K562 (cell line): ENCODE results near the gene KCP. TPM values are rescaled to one million over a fixed set of nuclear protein-coding genes. Genes with fewer than 3 reads are reported as not detected.

Experiments used
- ATAC-seq: fragments of 200-7000 bp; cut with Tn5 transposase; 3 replicates; pipeline ENCODE4 v1.9.1; 2020; ENCODE audit warnings: moderate library complexity
- BruUV-seq: library from RNA; stranded (reverse); fragments of 400-500 nt; replicated peaks from 2 replicates; lab custom pipeline; 2021; lab: Mats Ljungman, UMichigan
- CTCF ChIA-PET: fragments of 300-600 bp; formaldehyde crosslinking; extraction: SDS; loops from one replicate; lab custom pipeline; 2021; ENCODE audit warnings: low intra/inter-chr PET ratio; lab: Yijun Ruan, JAX
- POLR2A ChIA-PET: fragments of 300-600, 350-650 bp; sonication (Branson Sonifier 250); formaldehyde crosslinking; extraction: SDS; loops from one replicate; lab custom pipeline; 2021; ENCODE audit warnings: antibody characterized with exemption, inconsistent platforms; lab: Yijun Ruan, JAX
- DNase-seq, 4 experiments: peaks; one replicate each; pipeline versions ENCODE4 v3.0.0 to v3.0.0-alpha.2; 2011 to 2018; ENCODE audit warnings: low spot score in 3 of 4, mixed read lengths in 3 of 4; ENCODE audit errors: extremely low read depth in 1 of 4
- FAIRE-seq: peaks from 2 replicates; lab custom pipeline; 2011; peaks lifted over from hg19 to GRCh38; lab: Jason Lieb, UNC
- H2AFZ ChIP-seq: 2 replicates; pipeline ENCODE4 v1.6.0; 2011; ENCODE audit warnings: low read depth, low read length, control low read depth, inconsistent platforms
- H3K27ac ChIP-seq: fragments of 200-600 bp; 3 replicates; pipeline ENCODE4 v1.8.0; 2011; ENCODE audit warnings: low read depth, mild to moderate bottlenecking, control low read depth, inconsistent platforms, low read length, moderate library complexity, mixed read lengths; ENCODE audit errors: extremely low read depth
- H3K27me3 ChIP-seq, 2 experiments: fragments of 300-600 bp in 1 of 2; 2 replicates in 1 of 2; 3 replicates in 1 of 2; pipeline versions ENCODE4 v1.6.0 to v1.8.0; 2011; ENCODE audit warnings: inconsistent platforms in 2 of 2, low read length in 2 of 2, mild to moderate bottlenecking in 1 of 2, mixed read lengths in 1 of 2, moderate library complexity in 1 of 2; ENCODE audit not compliant: control insufficient read depth in 2 of 2, insufficient read depth in 2 of 2
- H3K36me3 ChIP-seq: fragments of 300-600 bp; 3 replicates; pipeline ENCODE4 v1.8.0; 2011; ENCODE audit warnings: mild to moderate bottlenecking, low read length, inconsistent platforms; ENCODE audit not compliant: control insufficient read depth, insufficient read depth
- H3K4me1 ChIP-seq, 2 experiments: fragments of 200-600 bp in 1 of 2; replicated peaks in 1 of 2; 2 replicates in 1 of 2; 3 replicates in 1 of 2; pipeline versions ENCODE4 v1.5.1 to v1.8.0; 2011; ENCODE audit warnings: inconsistent platforms in 2 of 2, low read length in 2 of 2, mild to moderate bottlenecking in 1 of 2, mixed read lengths in 1 of 2, moderate library complexity in 1 of 2; ENCODE audit not compliant: control insufficient read depth in 2 of 2, insufficient read depth in 2 of 2
- H3K4me2 ChIP-seq: 2 replicates; pipeline ENCODE4 v1.6.1; 2011; ENCODE audit warnings: low read length, control low read depth, inconsistent platforms, mixed read lengths; ENCODE audit not compliant: insufficient read depth
- H3K4me3 ChIP-seq: fragments of 200-600 bp; sonication (generic), shearing (Covaris generic); 2 replicates; pipeline ENCODE4 v1.5.1; 2016; ENCODE audit warnings: control low read depth, inconsistent platforms
- H3K79me2 ChIP-seq: fragments of 200-600 bp; 3 replicates; pipeline ENCODE4 v1.8.0; 2011; ENCODE audit warnings: low read length, inconsistent platforms; ENCODE audit not compliant: control insufficient read depth, insufficient read depth
- H3K9ac ChIP-seq, 2 experiments: 2 replicates each; pipeline versions ENCODE4 v1.6.0 to v1.6.1; 2011; ENCODE audit warnings: low read depth in 2 of 2, low read length in 2 of 2, control low read depth in 1 of 2, inconsistent platforms in 1 of 2, mild to moderate bottlenecking in 1 of 2, mixed read lengths in 1 of 2; ENCODE audit not compliant: insufficient read depth in 1 of 2
- H3K9me1 ChIP-seq: one replicate; pipeline ENCODE4 v1.6.0; 2011; ENCODE audit warnings: inconsistent platforms, mild to moderate bottlenecking, low read length, moderate library complexity; ENCODE audit not compliant: control insufficient read depth, insufficient read depth
- H3K9me3 ChIP-seq: replicated peaks from 2 replicates; pipeline ENCODE4 v1.5.1; 2011; ENCODE audit warnings: low read depth, low read length, inconsistent platforms; ENCODE audit not compliant: control insufficient read depth, insufficient read depth
- H4K20me1 ChIP-seq: replicated peaks from 2 replicates; pipeline ENCODE4 v1.6.1; 2011; ENCODE audit warnings: low read length, inconsistent platforms, mixed read lengths; ENCODE audit not compliant: control insufficient read depth, insufficient read depth
- EP300 ChIP-seq: IDR thresholded peaks from 2 replicates; pipeline ENCODE4 v1.6.1; 2012; ENCODE audit warnings: low read length, improper control_type of control experiment
- EZH2 ChIP-seq: IDR thresholded peaks from 2 replicates; pipeline ENCODE4 v1.6.1; 2012; ENCODE audit warnings: low read depth, mild to moderate bottlenecking, inconsistent platforms, low read length, borderline replicate concordance
- MAFF ChIP-seq: IDR thresholded peaks from 2 replicates; pipeline ENCODE4 v1.6.1; 2012; ENCODE audit warnings: low read length, improper control_type of control experiment
- NCOR1 ChIP-seq: fragments of 450-650 bp; IDR thresholded peaks from 2 replicates; pipeline ENCODE4 v1.6.1; 2016; ENCODE audit warnings: mild to moderate bottlenecking, moderate library complexity
- NFRKB ChIP-seq: fragments of 450-650 bp; IDR thresholded peaks from 2 replicates; pipeline ENCODE4 v1.6.1; 2016; ENCODE audit warnings: low read depth
- ZBTB8A ChIP-seq: fragments of 450-650 bp; IDR thresholded peaks from 2 replicates; pipeline ENCODE4 v1.6.1; 2018; ENCODE audit warnings: mild to moderate bottlenecking, moderate library complexity; ENCODE audit not compliant: partially characterized antibody
- WGBS: fragments of 100-300 bp; shearing (Covaris generic); methylation state at CpG from one replicate; pipeline ENCODE4 v1.1.6; 2016; ENCODE audit warnings: low coverage, mixed read lengths; ENCODE audit not compliant: insufficient coverage; ENCODE audit errors: missing lambda C conversion rate; 5-methylcytosine and 5-hydroxymethylcytosine counted together
- in situ Hi-C: fragments of 300-500 bp; cut with MboI; formaldehyde crosslinking; loops from 4 replicates; pipeline ENCODE4 v1.15.0; 2018; ENCODE audit warnings: inconsistent platforms, mixed read lengths
- intact Hi-C: fragments of 100-400 bp; cut with micrococcal nuclease; formaldehyde crosslinking; loops from 2 replicates; pipeline ENCODE4 v1.14.2; 2022
- polyA plus RNA-seq, 8 experiments: library from polyadenylated mRNA; depleted of rRNA in 4 of 8; stranded (reverse) in 5 of 8; unstranded in 3 of 8; fragments of >200 nt; fragmentation: Nextera tagmentation in 2 of 8; fragmentation: Illumina TruSeq in 1 of 8; extraction: Ambion mirVana in 2 of 8; extraction: Trizol in 1 of 8; gene quantifications; 2 replicates each; pipeline versions ENCODE4 v1.2.1 to v1.2.3, GENCODE V29; 2011 to 2014; ENCODE audit warnings: inconsistent platforms in 1 of 8, missing spikeins in 1 of 8
- total RNA-seq, 7 experiments: library from RNA; depleted of rRNA in 6 of 7; stranded (reverse); fragments of >200 nt in 6 of 7; fragmentation: Illumina TruSeq in 2 of 7; extraction: Trizol in 2 of 7; gene quantifications; 2 replicates each; pipeline versions ENCODE4 v1.2.1 to v1.2.3, GENCODE V29; 2011 to 2021; ENCODE audit warnings: low replicate concordance in 1 of 7
- TF ChIP-seq, protein P1 (sequence below): fragments of 450-650 bp; formaldehyde crosslinking; IDR thresholded peaks from 2 replicates; pipeline ENCODE4 v1.4.0; 2022; ENCODE audit warnings: mild to moderate bottlenecking, moderate library complexity
- TF ChIP-seq, protein P2 (sequence below): fragments of 250-450 bp; sonication (Bioruptor Pico); IDR thresholded peaks from 2 replicates; pipeline ENCODE4 v1.4.0; 2020

Gene KCP
- total and polyA plus RNA-seq, 9 of the 15 experiments (the other 6 are each of a cell fraction or from before 2014, with no cell fraction given): 0.06 to 0.17 (median 0.12) TPM; not detected in 3

DNA sequence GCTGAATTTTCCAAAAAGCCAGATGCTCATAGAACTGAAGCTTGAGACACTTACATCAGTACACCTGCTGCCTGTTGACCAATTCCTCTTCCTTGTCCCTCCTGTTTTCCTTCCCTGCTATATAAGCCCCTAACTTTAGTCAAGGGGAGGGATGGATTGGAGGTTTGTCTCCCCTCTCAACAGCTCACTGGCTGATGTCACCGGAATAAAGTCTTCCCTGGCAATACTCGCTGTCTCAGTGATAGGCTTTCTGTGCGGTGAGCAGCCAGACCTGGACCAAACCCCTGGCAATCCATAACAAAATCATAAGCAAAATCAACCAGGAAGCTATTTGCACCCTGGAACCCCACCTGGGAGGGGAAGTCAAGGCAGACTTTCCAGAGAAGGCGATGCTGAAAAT lies 26.3 kb upstream of the KCP start:
- Histone ChIP-seq H3K36me3 (no peaks in the 10 kb centered on the region), H3K4me2 (no peak overlapping the region), H3K4me3 (no peak overlapping the region), H3K9me3 (no peaks in the 10 kb centered on the region), H3K9ac (no peak overlapping the region), H3K79me2 (no peaks in the 10 kb centered on the region), H3K27ac (no peak overlapping the region), H3K4me1 (peaks cover 0 to 31% of the 10 kb centered on the region in 2 experiments; a peak in 2 of 5 replicates), H4K20me1 (peaks cover 10% of the 10 kb centered on the region), H2AFZ (no peak overlapping the region), H3K9me1 (no peaks in the 10 kb centered on the region), H3K27me3 (peaks cover 78 to 92% of the 10 kb centered on the region in 2 experiments)
- FAIRE-seq (peak; percentile 40), DNase-seq (no peak), ATAC-seq (no peak)
- BruUV-seq: no TSS peak
- POLR2A ChIA-PET: interaction anchor here (1.0 kb wide), 1 partner anchor 16 kb away, joined by 3 read pairs; no protein-coding TSS in a partner anchor
- intact Hi-C loops: no loop called here
- CTCF ChIA-PET: no interaction called here
- TF ChIP-seq EP300 (no peak), EZH2 (peak; percentile 70; the same call in 1 of the 2 replicates)
- WGBS: 43% methylated on average over 4 of the region's 4 CpGs
- in situ Hi-C loops: no loop called here

DNA sequence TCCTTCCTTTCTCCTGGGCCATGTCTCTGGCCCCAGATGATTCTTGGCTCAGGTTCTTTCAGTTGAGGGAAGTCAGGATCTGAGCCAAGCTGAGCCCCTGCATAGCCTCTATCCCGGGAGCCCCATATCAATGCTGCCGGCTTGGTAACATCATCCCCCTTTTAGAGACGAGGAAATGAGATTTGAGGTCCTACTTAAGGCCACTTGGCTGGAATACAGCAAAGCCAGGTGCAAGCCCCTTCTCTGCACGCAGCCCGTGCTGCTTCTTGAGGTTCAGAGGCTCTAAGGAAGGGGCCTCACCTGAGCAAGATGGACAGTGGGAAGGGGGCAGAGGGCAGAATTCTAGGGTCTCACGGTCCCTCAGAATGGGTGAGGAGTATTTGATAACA lies 24.8 kb upstream of the KCP start:
- ATAC-seq (no peak), FAIRE-seq (no peak), DNase-seq (no peak)
- no peaks in the 10 kb centered on the region for H3K79me2 ChIP-seq
- ChIA-PET CTCF (no interaction called here), POLR2A (no interaction called here)
- H3K9ac ChIP-seq: peak overlapping the region in 1 of 2 experiments; percentile 54; a peak in 1 of 4 replicates
- no peaks in the 10 kb centered on the region for H3K9me1 ChIP-seq
- in situ Hi-C loops (no loop called here), intact Hi-C loops (no loop called here)
- WGBS: 5% methylated on average over 6 of the region's 6 CpGs
- H4K20me1 ChIP-seq: peaks cover 4% of the 10 kb centered on the region; the same call in 1 of the 2 replicates
- no peak overlapping the region for H3K4me2 ChIP-seq
- no peak overlapping the region for H3K27ac ChIP-seq
- no peaks in the 10 kb centered on the region for H3K36me3 ChIP-seq
- H3K4me3 ChIP-seq: no peak overlapping the region
- no TSS peak for BruUV-seq
- no peak overlapping the region for H2AFZ ChIP-seq
- H3K27me3 ChIP-seq: peaks cover 76 to 90% of the 10 kb centered on the region in 2 experiments
- peaks cover 0 to 30% of the 10 kb centered on the region in 2 experiments; a peak in 2 of 5 replicates for H3K4me1 ChIP-seq
- TF ChIP-seq EZH2 (no peak), NFRKB (no peak), MAFF (no peak), ZBTB8A (no peak), NCOR1 (no peak)
- TF ChIP-seq, protein P1, sequence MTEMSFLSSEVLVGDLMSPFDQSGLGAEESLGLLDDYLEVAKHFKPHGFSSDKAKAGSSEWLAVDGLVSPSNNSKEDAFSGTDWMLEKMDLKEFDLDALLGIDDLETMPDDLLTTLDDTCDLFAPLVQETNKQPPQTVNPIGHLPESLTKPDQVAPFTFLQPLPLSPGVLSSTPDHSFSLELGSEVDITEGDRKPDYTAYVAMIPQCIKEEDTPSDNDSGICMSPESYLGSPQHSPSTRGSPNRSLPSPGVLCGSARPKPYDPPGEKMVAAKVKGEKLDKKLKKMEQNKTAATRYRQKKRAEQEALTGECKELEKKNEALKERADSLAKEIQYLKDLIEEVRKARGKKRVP: no peak
- TF ChIP-seq, protein P2, sequence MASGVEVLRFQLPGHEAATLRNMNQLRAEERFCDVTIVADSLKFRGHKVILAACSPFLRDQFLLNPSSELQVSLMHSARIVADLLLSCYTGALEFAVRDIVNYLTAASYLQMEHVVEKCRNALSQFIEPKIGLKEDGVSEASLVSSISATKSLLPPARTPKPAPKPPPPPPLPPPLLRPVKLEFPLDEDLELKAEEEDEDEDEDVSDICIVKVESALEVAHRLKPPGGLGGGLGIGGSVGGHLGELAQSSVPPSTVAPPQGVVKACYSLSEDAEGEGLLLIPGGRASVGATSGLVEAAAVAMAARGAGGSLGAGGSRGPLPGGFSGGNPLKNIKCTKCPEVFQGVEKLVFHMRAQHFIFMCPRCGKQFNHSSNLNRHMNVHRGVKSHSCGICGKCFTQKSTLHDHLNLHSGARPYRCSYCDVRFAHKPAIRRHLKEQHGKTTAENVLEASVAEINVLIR (CRISPR knock-in tag): no peak
- no peaks in the 10 kb centered on the region for H3K9me3 ChIP-seq
